ENCODE data around the gene SV2B. TPM values are rescaled to one million over a fixed set of nuclear protein-coding genes. Genes with fewer than 3 reads are reported as not detected.
A peak's percentile ranks its signal among the peaks of the same experiment; 100 is the strongest.

Gene SV2B
- total and polyA plus RNA-seq, 2 experiments from 2014 or later = 0.17 to 2.2 TPM

GRCh38 chr15:91227117-91227516 is 127.1 kb downstream of the SV2B start:
- peaks cover 14% of the 10 kb centered on the region for H3K27me3 ChIP-seq
- no peaks in the 10 kb centered on the region for H3K79me2 ChIP-seq
- H3K4me1 ChIP-seq (ENCODE audit: insufficient read depth) = no peaks in the 10 kb centered on the region
- no peak for TF ChIP-seq CTCF (IDR thresholded peaks at IDR 0.05; ENCODE audit: poor library complexity)
- no peak overlapping the region for H3K27ac ChIP-seq
- H3K4me3 ChIP-seq = no peak overlapping the region
- H4K20me1 ChIP-seq (ENCODE audit: insufficient read depth, poor library complexity, severe bottlenecking) = no peaks in the 10 kb centered on the region
- 56% methylated on average over 3 of the region's 3 CpGs for WGBS (ENCODE audit: low lambda C conversion rate, missing lambda C conversion rate)
- no peak overlapping the region for H2AFZ ChIP-seq
- no peaks in the 10 kb centered on the region for H3K36me3 ChIP-seq (replicated peaks; ENCODE audit: insufficient read depth, low read depth)
- H3K9me2 ChIP-seq (replicated peaks; ENCODE audit: insufficient read depth) = no peaks in the 10 kb centered on the region
- H3K4me2 ChIP-seq = no peak overlapping the region
- H3K9me3 ChIP-seq (ENCODE audit: low read depth) = no peaks in the 10 kb centered on the region
- no peak for DNase-seq (ENCODE audit: low spot score)

GRCh38 chr15:91227766-91228165 is 127.7 kb downstream of the SV2B start:
- H2AFZ ChIP-seq = no peak overlapping the region
- H3K4me3 ChIP-seq = no peak overlapping the region
- no peak overlapping the region for H3K4me2 ChIP-seq
- TF ChIP-seq EZH2 (IDR thresholded peaks at IDR 0.05; ENCODE audit: borderline replicate concordance) (no peak), CTCF (IDR thresholded peaks at IDR 0.05; ENCODE audit: poor library complexity) (no peak), EZH2phosphoT487 (IDR thresholded peaks at IDR 0.05; ENCODE audit: low read depth, severe bottlenecking, unreplicated experiment) (no peak)
- 62% methylated on average over 5 of the region's 5 CpGs for WGBS (ENCODE audit: low lambda C conversion rate, missing lambda C conversion rate)
- H3K9me2 ChIP-seq (replicated peaks; ENCODE audit: insufficient read depth) = no peaks in the 10 kb centered on the region
- no peak overlapping the region for H3K27ac ChIP-seq
- no peaks in the 10 kb centered on the region for H3K4me1 ChIP-seq (ENCODE audit: insufficient read depth)
- H3K79me2 ChIP-seq = no peaks in the 10 kb centered on the region
- peaks cover 9% of the 10 kb centered on the region for H3K27me3 ChIP-seq
- no peaks in the 10 kb centered on the region for H4K20me1 ChIP-seq (ENCODE audit: insufficient read depth, poor library complexity, severe bottlenecking)
- no peaks in the 10 kb centered on the region for H3K36me3 ChIP-seq (replicated peaks; ENCODE audit: insufficient read depth, low read depth)
- no peak for DNase-seq (ENCODE audit: low spot score)
- no peaks in the 10 kb centered on the region for H3K9me3 ChIP-seq (ENCODE audit: low read depth)

GRCh38 chr15:91228383-91228782 is 128.3 kb downstream of the SV2B start:
- Histone ChIP-seq H3K4me1 (ENCODE audit: insufficient read depth) (no peaks in the 10 kb centered on the region), H3K36me3 (replicated peaks; ENCODE audit: insufficient read depth, low read depth) (no peaks in the 10 kb centered on the region)
- 84% methylated on average over 3 of the region's 3 CpGs for WGBS (ENCODE audit: low lambda C conversion rate, missing lambda C conversion rate)

More at GRCh38 chr15:91228383-91228782, 128.3 kb downstream of the SV2B start:
- Histone ChIP-seq H3K4me3 (no peak overlapping the region), H3K4me2 (no peak overlapping the region), H3K9me3 (ENCODE audit: low read depth) (no peaks in the 10 kb centered on the region), H2AFZ (no peak overlapping the region), H3K79me2 (no peaks in the 10 kb centered on the region), H3K9me2 (replicated peaks; ENCODE audit: insufficient read depth) (no peaks in the 10 kb centered on the region), H3K27ac (peak overlapping the region; percentile 58), H3K27me3 (peaks cover 4% of the 10 kb centered on the region), H4K20me1 (ENCODE audit: insufficient read depth, poor library complexity, severe bottlenecking) (no peaks in the 10 kb centered on the region)
- DNase-seq (ENCODE audit: low spot score) = no peak
- TF ChIP-seq CTCF (IDR thresholded peaks at IDR 0.05; ENCODE audit: poor library complexity) = no peak
- no peak for TF ChIP-seq EZH2 (IDR thresholded peaks at IDR 0.05; ENCODE audit: borderline replicate concordance)
- no peak for TF ChIP-seq EZH2phosphoT487 (IDR thresholded peaks at IDR 0.05; ENCODE audit: low read depth, severe bottlenecking, unreplicated experiment)
